D721Med (cell line): ENCODE measurements around the gene AKAP8.

Experiments used
- DNase-seq: peaks from one replicate; pipeline ENCODE4 v3.0.0; 2011; ENCODE audit warnings: low spot score; ENCODE audit not compliant: insufficient read length
- FAIRE-seq: peaks from 2 replicates; lab custom pipeline; 2011; peaks lifted over from hg19 to GRCh38; lab: Jason Lieb, UNC
- TF ChIP-seq, protein P1 (sequence below): IDR thresholded peaks from 2 replicates; pipeline ENCODE4 v1.5.1; 2012; ENCODE audit warnings: mild to moderate bottlenecking, control low read depth; ENCODE audit not compliant: insufficient read depth; ENCODE audit errors: missing control alignments

AKAP8 gene

DNA sequence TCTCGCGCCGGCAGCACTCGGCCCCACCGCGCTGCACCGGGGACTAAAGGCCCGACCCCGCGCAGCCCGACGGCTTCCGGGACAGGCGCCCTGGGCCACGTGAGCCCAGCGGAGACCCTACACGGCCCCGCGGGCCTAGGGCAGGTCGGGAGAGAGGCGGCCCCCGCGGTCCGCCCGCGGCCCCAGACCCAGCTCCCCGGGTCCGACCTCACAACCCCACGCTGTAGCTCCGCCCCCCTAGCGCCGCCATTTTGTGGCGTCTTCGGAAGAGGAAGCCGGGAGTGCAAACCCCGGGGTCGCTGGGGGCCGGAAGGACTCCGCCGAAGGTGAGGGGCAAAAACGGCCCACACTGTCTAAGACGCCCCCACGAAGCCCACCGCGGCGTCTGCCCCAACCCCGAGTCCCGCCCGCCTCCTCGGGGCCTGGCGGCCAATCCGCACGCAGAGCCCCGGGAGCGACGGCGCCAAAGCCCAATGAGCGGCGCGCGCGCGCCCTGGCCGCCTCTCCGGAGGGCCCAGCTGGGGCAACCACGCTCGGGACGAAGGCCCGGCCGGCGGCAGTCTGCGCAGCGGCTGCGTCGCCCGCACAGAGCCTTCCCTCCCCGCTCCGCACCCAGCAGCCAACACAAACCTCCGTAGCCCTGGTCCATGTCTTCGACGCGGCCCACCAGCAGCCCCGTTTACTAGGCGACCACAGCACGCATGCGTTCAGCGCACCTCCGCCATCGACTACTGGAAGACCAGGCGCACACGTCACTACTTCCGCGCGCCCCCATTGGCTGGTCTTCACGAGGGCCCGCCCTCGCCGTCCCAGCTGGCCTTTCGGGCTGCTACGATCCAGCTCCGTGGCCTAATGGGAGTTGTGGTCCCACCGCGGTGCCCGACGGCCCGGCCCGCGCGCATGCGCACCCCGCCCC lies at the start of gene AKAP8:
TSS of gene AKAP8 (minus strand) at position 705 of the 916 bp plus-strand sequence. CDS start at position 649, 56 bp downstream.
- FAIRE-seq (no peak), DNase-seq (peak; percentile 92)
- TF ChIP-seq, protein P1, sequence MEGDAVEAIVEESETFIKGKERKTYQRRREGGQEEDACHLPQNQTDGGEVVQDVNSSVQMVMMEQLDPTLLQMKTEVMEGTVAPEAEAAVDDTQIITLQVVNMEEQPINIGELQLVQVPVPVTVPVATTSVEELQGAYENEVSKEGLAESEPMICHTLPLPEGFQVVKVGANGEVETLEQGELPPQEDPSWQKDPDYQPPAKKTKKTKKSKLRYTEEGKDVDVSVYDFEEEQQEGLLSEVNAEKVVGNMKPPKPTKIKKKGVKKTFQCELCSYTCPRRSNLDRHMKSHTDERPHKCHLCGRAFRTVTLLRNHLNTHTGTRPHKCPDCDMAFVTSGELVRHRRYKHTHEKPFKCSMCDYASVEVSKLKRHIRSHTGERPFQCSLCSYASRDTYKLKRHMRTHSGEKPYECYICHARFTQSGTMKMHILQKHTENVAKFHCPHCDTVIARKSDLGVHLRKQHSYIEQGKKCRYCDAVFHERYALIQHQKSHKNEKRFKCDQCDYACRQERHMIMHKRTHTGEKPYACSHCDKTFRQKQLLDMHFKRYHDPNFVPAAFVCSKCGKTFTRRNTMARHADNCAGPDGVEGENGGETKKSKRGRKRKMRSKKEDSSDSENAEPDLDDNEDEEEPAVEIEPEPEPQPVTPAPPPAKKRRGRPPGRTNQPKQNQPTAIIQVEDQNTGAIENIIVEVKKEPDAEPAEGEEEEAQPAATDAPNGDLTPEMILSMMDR = no peak

DNA sequence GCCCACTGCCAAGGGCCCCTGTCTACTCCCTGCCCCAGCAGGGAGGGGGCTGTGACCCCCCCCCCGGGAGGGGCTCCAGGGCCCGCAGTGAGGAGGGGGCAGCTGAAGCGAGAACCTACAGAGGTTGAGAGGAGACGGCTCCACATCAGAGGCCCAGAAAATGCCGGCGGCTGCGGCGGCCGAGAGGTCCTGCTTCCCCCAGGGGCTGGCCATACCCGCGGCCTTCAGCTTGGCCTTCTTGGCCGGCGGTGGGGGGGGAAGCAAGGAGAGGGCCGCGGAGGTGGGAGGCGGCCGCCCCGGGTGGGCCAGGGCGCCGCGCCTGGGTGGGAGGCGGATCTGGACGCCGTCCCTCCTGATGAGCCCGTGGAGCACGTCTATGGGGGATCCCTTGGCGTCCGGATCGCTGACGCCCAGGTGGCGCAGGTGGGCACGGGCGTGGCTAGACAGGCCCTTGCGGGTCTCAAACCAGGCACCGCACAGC lies 48.4 kb upstream of the AKAP8 start:
- FAIRE-seq = no peak
- TF ChIP-seq, protein P1 = no peak
- DNase-seq = no peak

DNA sequence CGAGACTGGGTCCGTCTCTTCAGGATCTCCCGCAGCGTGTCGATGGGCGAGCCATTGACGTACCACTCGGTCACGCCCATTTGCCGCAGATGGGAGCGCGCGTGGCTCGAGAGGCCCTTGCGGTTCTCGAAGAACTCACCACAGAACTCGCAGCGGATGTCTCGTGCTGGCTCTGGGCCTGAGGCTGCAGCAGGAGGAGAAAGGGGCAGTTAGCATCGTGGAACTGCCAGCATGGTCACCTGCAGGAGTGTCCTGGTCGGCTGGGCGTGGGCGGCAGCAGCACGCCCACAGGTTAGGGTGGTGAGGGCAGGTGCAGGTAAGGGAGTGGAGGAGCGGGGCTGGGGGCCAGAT lies 47.7 kb upstream of the AKAP8 start:
- FAIRE-seq = no peak
- no peak for DNase-seq
- TF ChIP-seq, protein P1 = no peak

DNA sequence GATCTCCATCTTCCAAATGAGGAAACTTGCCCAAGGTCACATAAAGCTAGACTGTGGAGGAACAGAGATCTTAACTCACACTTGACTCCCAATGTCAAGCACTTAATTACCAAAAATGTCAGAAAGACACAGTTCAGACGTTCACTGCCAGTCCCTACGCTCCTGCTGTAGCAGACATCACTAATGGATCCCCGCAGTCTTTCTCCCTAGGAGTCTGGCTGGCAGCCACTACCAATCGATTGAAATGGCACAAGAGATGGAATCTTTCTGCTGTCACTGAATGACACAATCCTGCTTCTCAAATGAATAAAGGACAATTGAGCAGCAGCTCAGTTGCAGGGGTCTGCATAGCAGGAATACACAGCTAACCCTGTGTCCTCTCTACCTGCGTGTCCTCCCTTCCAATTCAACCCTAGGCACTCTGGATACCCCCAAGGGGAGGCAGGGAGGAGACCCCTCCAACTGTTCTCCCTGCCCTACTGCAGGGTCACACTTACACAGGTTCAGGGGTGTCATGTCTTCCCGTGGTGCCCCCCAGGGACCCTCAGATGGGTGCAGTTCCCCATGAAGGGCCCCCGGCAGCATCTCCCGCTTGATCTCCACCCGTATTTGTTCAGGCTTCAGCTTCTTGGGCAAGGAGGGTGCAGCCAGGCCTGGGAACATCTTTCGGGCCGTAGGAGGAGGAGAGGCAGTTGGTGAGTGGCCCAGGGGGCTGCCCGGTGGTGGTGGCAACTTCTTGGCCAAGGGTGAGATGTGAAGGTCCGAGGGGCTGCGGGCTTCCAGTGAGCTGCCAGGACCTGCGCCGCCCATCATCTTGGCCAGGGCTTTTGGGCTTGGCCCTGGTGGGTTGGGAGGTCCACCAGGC lies 47.1 kb upstream of the AKAP8 start:
- FAIRE-seq = peak; percentile 6
- TF ChIP-seq, protein P1 = no peak
- DNase-seq = no peak

DNA sequence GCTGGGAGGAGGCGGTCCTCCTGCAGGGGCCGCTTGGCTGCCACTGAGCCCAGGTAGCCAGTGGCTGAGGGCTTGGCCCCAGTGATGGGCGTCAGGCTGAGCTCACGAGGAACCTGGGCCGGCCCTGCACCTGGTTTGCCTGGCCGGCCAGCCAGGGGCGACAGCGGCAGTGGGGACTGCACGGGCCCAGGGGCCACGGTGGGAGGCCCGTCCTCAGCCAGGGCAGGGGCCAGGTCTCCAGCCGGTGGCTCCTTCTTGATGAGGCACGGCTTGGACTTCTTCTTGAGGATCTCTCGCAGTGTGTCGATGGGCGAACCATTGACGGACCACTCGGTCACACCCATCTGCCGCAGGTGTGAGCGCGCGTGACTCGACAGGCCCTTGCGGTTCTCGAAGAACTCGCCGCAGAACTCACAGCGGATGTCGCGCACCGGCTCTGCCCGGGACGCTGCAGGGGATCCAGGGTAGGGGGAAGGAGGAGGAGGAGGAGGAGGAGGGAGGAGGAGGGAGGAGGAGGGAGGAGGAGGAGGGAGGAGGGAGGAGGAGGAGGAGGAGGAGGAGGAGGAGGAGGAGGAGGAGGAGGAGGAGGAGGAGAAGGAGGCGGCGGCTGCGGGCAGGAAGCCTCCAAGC lies 45.8 kb upstream of the AKAP8 start:
- DNase-seq = no peak
- FAIRE-seq = no peak
- TF ChIP-seq, protein P1 = no peak

DNA sequence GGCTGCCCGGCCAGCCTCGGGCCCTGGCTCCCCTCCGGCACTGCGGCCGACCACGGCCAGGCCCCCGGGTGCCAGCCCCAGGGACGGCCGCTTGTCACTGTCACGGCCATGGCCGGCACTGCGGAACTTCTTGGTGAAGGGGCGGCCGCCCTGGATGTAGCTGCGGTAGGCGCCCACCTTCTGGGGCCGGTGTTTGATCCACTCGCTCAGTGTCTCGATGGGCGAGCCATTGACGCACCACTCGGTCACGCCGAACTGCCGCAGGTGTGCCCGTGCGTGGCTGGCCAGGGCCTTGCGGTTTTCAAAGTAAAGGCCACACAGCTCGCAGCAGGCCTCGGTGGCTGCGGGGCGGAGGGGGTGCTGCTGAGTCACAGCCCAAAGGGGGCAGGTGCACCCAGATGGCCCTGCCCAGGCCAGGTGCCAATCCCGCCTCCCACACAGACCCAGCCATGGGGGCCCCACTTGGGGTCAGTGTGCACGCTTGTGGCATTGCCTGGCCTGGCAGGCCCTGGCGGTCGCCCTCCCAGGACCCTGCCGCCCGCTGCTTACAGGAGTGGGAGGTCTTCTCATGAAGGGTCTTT lies 45.2 kb upstream of the AKAP8 start:
- FAIRE-seq (no peak), DNase-seq (no peak)
- TF ChIP-seq, protein P1 = no peak
